ENCODE data around the gene IL1RN. TPM values are rescaled to one million over a fixed set of nuclear protein-coding genes. Genes with fewer than 3 reads are reported as not detected.

Gene IL1RN
- total RNA-seq, 1 experiment from 2014 or later: not detected

GRCh38 chr2:113138428-113139322 is 11.3 kb downstream of the IL1RN start:
- intact Hi-C loops (cut with micrococcal nuclease; ENCODE audit: unreplicated experiment) (loop anchor here (5.0 kb wide), 3 partner anchors 64 to 254 kb away; no protein-coding TSS in a partner anchor), in situ Hi-C loops (cut with HindIII; ENCODE audit: low pct_unique_long_range_greater_than_20kb, low sequenced_read_pairs) (no loop called here)
- no peaks in the 10 kb centered on the region; the same call in 1 of the 2 replicates for H3K27me3 ChIP-seq (ENCODE audit: control insufficient read depth, insufficient read depth, low read length)
- no peak for DNase-seq (ENCODE audit: low read depth, low spot score)
- POLR2A ChIA-PET: interaction anchor here (0.6 kb wide), 1 partner anchor 124 kb away, joined by 3 read pairs; no protein-coding TSS in a partner anchor
- no peaks in the 10 kb centered on the region for H3K9me3 ChIP-seq (ENCODE audit: control insufficient read depth, insufficient read depth, low read depth, low read length)
- no peaks in the 10 kb centered on the region for H3K36me3 ChIP-seq (ENCODE audit: control insufficient read depth, insufficient read depth, low read length)
- TF ChIP-seq SIN3A (IDR thresholded peaks at IDR 0.05; ENCODE audit: borderline replicate concordance, insufficient read depth, low read depth, low read length): no peak
- no peak for TF ChIP-seq TCF7L2 (IDR thresholded peaks at IDR 0.05; ENCODE audit: low read depth, low read length)
- TF ChIP-seq CTCF (IDR thresholded peaks at IDR 0.05): peak; percentile 87
- CTCF ChIA-PET: interaction anchor here (0.7 to 2.8 kb wide), 16 partner anchors 27 to 620 kb away, joined by 3 to 34 read pairs (median 4); no protein-coding TSS in a partner anchor
- H3K4me3 ChIP-seq (ENCODE audit: low read depth in 2 of 2, low read length in 2 of 2): no peak overlapping the region
- ATAC-seq: peak; percentile 64; the same call in 1 of the 2 replicates
- BruUV-seq (replicated peaks): no TSS peak
- H3K27ac ChIP-seq (ENCODE audit: low read length): no peak overlapping the region
- H3K4me1 ChIP-seq (ENCODE audit: control insufficient read depth, insufficient read depth, low read length): no peaks in the 10 kb centered on the region

- Histone ChIP-seq H3K27ac (ENCODE audit: low read length) (no peak overlapping the region), H3K4me3 (ENCODE audit: low read depth in 2 of 2, low read length in 2 of 2) (no peak overlapping the region), H3K4me1 (ENCODE audit: control insufficient read depth, insufficient read depth, low read length) (no peaks in the 10 kb centered on the region), H3K27me3 (ENCODE audit: control insufficient read depth, insufficient read depth, low read length) (no peaks in the 10 kb centered on the region; the same call in 1 of the 2 replicates), H3K36me3 (ENCODE audit: control insufficient read depth, insufficient read depth, low read length) (no peaks in the 10 kb centered on the region), H3K9me3 (ENCODE audit: control insufficient read depth, insufficient read depth, low read depth, low read length) (no peaks in the 10 kb centered on the region)
- intact Hi-C loops (cut with micrococcal nuclease; ENCODE audit: unreplicated experiment): no loop called here
- no peak for DNase-seq (ENCODE audit: low read depth, low spot score)
- no peak for ATAC-seq
- BruUV-seq (replicated peaks): no TSS peak
- CTCF ChIA-PET: interaction anchor here (1.4 kb wide), 1 partner anchor 57 kb away, joined by 4 read pairs; no protein-coding TSS in a partner anchor
- TF ChIP-seq, protein P1, sequence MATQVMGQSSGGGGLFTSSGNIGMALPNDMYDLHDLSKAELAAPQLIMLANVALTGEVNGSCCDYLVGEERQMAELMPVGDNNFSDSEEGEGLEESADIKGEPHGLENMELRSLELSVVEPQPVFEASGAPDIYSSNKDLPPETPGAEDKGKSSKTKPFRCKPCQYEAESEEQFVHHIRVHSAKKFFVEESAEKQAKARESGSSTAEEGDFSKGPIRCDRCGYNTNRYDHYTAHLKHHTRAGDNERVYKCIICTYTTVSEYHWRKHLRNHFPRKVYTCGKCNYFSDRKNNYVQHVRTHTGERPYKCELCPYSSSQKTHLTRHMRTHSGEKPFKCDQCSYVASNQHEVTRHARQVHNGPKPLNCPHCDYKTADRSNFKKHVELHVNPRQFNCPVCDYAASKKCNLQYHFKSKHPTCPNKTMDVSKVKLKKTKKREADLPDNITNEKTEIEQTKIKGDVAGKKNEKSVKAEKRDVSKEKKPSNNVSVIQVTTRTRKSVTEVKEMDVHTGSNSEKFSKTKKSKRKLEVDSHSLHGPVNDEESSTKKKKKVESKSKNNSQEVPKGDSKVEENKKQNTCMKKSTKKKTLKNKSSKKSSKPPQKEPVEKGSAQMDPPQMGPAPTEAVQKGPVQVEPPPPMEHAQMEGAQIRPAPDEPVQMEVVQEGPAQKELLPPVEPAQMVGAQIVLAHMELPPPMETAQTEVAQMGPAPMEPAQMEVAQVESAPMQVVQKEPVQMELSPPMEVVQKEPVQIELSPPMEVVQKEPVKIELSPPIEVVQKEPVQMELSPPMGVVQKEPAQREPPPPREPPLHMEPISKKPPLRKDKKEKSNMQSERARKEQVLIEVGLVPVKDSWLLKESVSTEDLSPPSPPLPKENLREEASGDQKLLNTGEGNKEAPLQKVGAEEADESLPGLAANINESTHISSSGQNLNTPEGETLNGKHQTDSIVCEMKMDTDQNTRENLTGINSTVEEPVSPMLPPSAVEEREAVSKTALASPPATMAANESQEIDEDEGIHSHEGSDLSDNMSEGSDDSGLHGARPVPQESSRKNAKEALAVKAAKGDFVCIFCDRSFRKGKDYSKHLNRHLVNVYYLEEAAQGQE (IDR thresholded peaks at IDR 0.05; ENCODE audit: insufficient read depth in 1 of 2, low read depth in 2 of 2, low read length in 1 of 2): no peak
- TF ChIP-seq POLR2AphosphoS5 (IDR thresholded peaks at IDR 0.05; ENCODE audit: low read depth, low read length): no peak
- no peak for TF ChIP-seq CTCF (IDR thresholded peaks at IDR 0.05)
- no peak for TF ChIP-seq TCF7L2 (IDR thresholded peaks at IDR 0.05; ENCODE audit: low read depth, low read length)
- no peak for TF ChIP-seq SIN3A (IDR thresholded peaks at IDR 0.05; ENCODE audit: borderline replicate concordance, insufficient read depth, low read depth, low read length)
- in situ Hi-C loops (cut with HindIII; ENCODE audit: low pct_unique_long_range_greater_than_20kb, low sequenced_read_pairs): no loop called here
- POLR2A ChIA-PET: no interaction called here
Measured at GRCh38 chr2:113141451-113141850, 14.1 kb downstream of the IL1RN start.
